Ovary (tissue), 9 donors: ENCODE measurements around the gene KMT2D. TPM values are rescaled to one million over a fixed set of nuclear protein-coding genes. Genes with fewer than 3 reads are reported as not detected.

Experiments used
- DNase-seq, 5 donors: peaks; one replicate each; pipeline ENCODE4 v3.0.0-alpha.2; 2019 to 2020
- H3K27ac ChIP-seq, 2 donors: fragments of 200-600 bp; one replicate each; pipeline versions ENCODE4 v1.5.1 to v1.8.0; 2019 to 2022
- H3K27me3 ChIP-seq: fragments of 200-600 bp; one replicate; pipeline ENCODE4 v1.8.0; 2022
- H3K36me3 ChIP-seq: fragments of 200-600 bp; sonication (generic); one replicate; pipeline ENCODE4 v1.5.1; 2019
- H3K4me1 ChIP-seq: one replicate; pipeline ENCODE4 v1.8.1; 2013; ENCODE audit warnings: mild to moderate bottlenecking, moderate library complexity; ENCODE audit not compliant: insufficient read depth
- H3K4me3 ChIP-seq: fragments of 200-600 bp; sonication (generic); one replicate; pipeline ENCODE4 v1.5.1; 2017
- H3K9me3 ChIP-seq, 2 donors: fragments of 200-600 bp in 1 of 2; sonication (generic) in 1 of 2; one replicate each; pipeline versions ENCODE4 v1.5.1 to v1.8.1; 2013 to 2019; ENCODE audit warnings: mild to moderate bottlenecking in 1 of 2, moderate library complexity in 1 of 2
- EP300 ChIP-seq: sonication (generic); formaldehyde crosslinking; IDR thresholded peaks from one replicate; pipeline ENCODE4 v1.6.1; 2017; ENCODE audit warnings: antibody characterized with exemption
- POLR2A ChIP-seq: fragments of 450-650 bp; IDR thresholded peaks from one replicate; pipeline ENCODE4 v1.6.1; 2017; ENCODE audit warnings: antibody characterized with exemption, mild to moderate bottlenecking, moderate library complexity
- WGBS, 3 donors: extraction: QIAGEN DNeasy Blood & Tissue Kit in 1 of 3; methylation state at CpG; one replicate each; pipeline versions ENCODE4 v1.1.5 to v1.1.7; 2013 to 2017; 5-methylcytosine and 5-hydroxymethylcytosine counted together
- intact Hi-C, 4 donors: fragments of 100-400 bp; cut with DNase I; formaldehyde crosslinking; loops; one replicate each; pipeline versions ENCODE4 v1.11.0 to v1.15.1; 2022 to 2023
- polyA plus RNA-seq, 2 donors: library from polyadenylated mRNA; stranded (reverse); fragments of 200-250 nt in 1 of 2; fragments of 350-450 nt in 1 of 2; fragmentation: Illumina TruSeq in 1 of 2; extraction: RNeasy Lipid Tissue Mini Kit (QIAGEN cat#74804) in 1 of 2; gene quantifications; one replicate each; pipeline ENCODE4 v1.2.3, GENCODE V29; 2013 to 2014
- total RNA-seq, 7 donors: library from RNA; depleted of rRNA in 2 of 7; stranded (reverse); fragments of >200 nt in 2 of 7; fragmentation: NEBNext Ultra II Directional in 3 of 7; extraction: Animal tissue kit (Norgen Biotek cat#: 25700) in 3 of 7; gene quantifications; one replicate each; pipeline versions ENCODE4 v1.1.0 to v1.2.4, GENCODE V29; 2016 to 2023
- TF ChIP-seq, protein P1 (sequence below), 3 donors: fragments of 450-650 bp in 2 of 3; fragments of 200-600 bp in 1 of 3; IDR thresholded peaks; one replicate each; pipeline versions ENCODE4 v1.5.1 to v1.8.0; 2016 to 2022; ENCODE audit warnings: antibody characterized with exemption in 3 of 3, mild to moderate bottlenecking in 1 of 3
- donor health status: DM: no; HTN: no; CAD: no; lungs with moderate emphysema.
- donor health status: DM: no; HTN: no; CAD: no.
- donor health status: Bipolar disorder and iron deficiency.
- donor health status: DM: yes; HTN: yes; CAD: no.
- donor health status: DM: no; HTN: no; CAD: no.
- donor health status: DM: yes; HTN: yes; CAD: no.

Gene KMT2D
- total and polyA plus RNA-seq, 9 donors, result 28.3 to 97.0 (median 77.8) TPM

DNA sequence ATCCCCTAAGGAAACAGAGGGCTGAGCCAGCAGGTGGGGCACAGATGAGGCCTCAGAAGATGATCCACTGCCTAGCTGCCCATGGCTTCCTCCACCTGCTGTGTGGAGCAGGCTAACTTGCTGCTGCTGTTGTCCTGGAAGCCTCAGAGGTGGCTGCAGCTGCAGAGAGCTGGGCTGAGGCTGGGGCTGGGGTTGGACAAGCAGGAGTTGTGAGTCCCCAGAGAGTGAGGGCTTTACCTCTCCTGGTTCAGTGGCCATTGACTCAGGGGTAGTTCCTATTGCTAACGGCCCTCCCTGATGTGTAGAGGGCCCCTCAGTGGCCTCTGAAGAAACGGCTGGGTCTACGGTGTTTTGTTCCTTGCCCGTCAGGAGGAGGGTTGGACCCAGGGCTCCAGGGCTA, 28.3 kb downstream of the KMT2D start:
- Histone ChIP-seq H3K4me3 (no peak overlapping the region), H3K9me3 (no peaks in the 10 kb centered on the region), H3K27me3 (no peaks in the 10 kb centered on the region), H3K36me3 (no peaks in the 10 kb centered on the region), H3K4me1 (no peaks in the 10 kb centered on the region), H3K27ac (no peak overlapping the region)
- 63 to 77% (median 66%) methylated on average over 4 of the region's 4 CpGs for WGBS, 3 donors
- TF ChIP-seq EP300, result no peak
- TF ChIP-seq, protein P1, sequence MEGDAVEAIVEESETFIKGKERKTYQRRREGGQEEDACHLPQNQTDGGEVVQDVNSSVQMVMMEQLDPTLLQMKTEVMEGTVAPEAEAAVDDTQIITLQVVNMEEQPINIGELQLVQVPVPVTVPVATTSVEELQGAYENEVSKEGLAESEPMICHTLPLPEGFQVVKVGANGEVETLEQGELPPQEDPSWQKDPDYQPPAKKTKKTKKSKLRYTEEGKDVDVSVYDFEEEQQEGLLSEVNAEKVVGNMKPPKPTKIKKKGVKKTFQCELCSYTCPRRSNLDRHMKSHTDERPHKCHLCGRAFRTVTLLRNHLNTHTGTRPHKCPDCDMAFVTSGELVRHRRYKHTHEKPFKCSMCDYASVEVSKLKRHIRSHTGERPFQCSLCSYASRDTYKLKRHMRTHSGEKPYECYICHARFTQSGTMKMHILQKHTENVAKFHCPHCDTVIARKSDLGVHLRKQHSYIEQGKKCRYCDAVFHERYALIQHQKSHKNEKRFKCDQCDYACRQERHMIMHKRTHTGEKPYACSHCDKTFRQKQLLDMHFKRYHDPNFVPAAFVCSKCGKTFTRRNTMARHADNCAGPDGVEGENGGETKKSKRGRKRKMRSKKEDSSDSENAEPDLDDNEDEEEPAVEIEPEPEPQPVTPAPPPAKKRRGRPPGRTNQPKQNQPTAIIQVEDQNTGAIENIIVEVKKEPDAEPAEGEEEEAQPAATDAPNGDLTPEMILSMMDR (IDR thresholded peaks at IDR 0.05), result no peak
- no peak for TF ChIP-seq POLR2A
- no peak for DNase-seq
- intact Hi-C loops, result no loop called here

DNA sequence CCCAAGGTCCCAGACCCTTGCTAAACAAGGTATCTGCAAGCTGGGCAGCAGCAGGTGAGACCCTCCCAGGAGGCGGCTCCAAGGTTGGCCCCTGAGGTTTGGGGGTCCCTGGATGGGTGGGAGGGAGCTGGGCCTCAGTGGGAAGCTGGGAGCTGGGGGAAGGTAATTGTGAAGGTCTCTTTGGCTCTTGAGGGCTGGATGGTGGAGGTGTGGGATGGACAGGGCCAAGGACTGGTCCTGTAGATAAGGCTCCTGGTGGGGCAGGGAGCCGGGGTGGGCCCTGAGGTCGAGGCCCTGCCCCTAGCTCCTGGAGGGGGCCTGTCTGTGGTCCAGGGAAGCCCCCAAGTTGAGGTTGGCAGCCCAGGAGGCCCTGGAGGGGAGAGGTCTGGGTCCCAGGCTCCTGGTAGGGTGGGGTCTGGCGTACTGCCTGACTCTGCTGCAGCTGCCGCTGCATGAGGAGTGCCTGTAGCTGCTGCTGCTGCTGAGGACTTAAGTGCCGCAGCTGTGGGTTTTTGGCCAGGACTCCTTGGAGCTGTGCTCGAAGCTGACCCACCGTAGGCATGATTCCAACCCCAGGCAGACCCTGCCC, 28.9 kb downstream of the KMT2D start:
- intact Hi-C loops, result no loop called here
- Histone ChIP-seq H3K36me3 (no peaks in the 10 kb centered on the region), H3K9me3 (no peaks in the 10 kb centered on the region), H3K4me1 (no peaks in the 10 kb centered on the region), H3K27me3 (no peaks in the 10 kb centered on the region), H3K27ac (no peak overlapping the region), H3K4me3 (no peak overlapping the region)
- WGBS, 3 donors, result 75 to 84% (median 80%) methylated on average over 7 to 8 of the region's 8 CpGs
- DNase-seq, result peak in 1 of 5 donors; percentile 24
- TF ChIP-seq, protein P1 (IDR thresholded peaks at IDR 0.05), result no peak
- TF ChIP-seq EP300 (no peak), POLR2A (no peak)

DNA sequence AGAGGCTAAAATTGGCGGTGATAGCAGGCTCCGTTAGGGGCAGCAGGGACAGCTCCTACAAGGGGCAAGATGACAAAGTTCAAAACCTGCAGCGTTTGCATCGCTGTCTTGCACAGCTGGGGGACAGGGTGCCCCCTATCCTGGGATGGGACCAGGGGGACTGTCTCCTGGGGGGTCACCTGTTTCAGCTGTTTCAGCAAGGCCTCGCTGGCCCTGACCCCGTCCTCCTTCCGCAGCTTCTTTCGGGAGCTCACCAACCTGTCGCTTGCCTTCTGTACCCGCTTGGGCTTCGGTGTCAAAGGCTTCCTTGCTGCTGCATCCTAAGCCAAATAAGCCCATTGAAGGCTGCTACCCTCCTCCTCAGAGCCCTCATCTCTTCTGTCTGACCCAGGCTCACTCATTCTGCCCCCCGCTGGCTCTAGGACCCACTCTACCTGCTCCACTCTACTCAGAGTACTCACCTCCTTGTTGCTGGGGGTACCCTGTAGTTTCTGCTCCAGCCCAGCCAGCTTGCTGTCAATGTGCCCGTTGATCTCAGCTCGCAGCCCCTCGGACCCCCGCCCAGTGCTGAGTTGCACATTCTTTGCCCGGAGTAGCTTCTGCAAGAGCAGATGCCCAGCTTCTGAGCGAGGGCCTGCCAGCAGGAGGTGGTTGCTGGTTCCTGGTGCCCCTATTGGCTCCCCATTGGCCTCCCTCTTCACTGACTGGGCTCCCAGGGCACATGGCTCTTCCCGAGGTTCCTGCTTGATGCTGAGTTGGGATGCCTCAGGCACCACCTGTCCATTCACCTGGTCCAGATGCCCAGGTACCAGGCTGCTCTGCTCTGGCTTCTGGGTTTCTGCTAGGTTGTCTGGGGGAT, 29.7 kb downstream of the KMT2D start:
- H3K27me3 ChIP-seq, result no peaks in the 10 kb centered on the region
- H3K4me3 ChIP-seq, result no peak overlapping the region
- no peaks in the 10 kb centered on the region for H3K4me1 ChIP-seq
- H3K27ac ChIP-seq, result no peak overlapping the region
- intact Hi-C loops, result no loop called here
- 92 to 96% (median 92%) methylated on average over 19 of the region's 19 CpGs for WGBS, 3 donors
- peak in 1 of 5 donors; percentile 20 for DNase-seq
- TF ChIP-seq EP300 (no peak), POLR2A (no peak)
- TF ChIP-seq, protein P1 (IDR thresholded peaks at IDR 0.05), result no peak
- H3K36me3 ChIP-seq, result no peaks in the 10 kb centered on the region
- H3K9me3 ChIP-seq, result no peaks in the 10 kb centered on the region

DNA sequence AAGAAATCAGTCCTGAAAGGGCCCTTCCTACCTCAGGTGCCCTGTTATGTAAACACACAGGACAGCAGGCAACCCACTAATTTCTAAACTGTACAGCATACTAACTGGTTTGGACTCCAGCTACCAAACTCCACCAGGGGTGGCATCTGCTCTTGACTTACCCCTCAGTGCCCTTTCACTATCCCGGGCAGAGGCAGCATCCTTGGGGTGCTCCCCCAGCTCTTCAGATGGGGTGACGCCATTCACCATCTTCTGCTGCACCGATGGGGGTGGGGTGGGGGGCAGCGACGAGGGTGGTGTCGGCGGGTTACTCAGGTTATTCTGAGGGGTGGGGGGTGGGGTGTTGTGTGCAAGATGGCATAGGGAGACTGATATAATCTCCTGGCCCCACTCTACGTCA, 30.5 kb downstream of the KMT2D start:
- intact Hi-C loops, result no loop called here
- Histone ChIP-seq H3K27me3 (no peaks in the 10 kb centered on the region), H3K27ac (no peak overlapping the region), H3K4me3 (no peak overlapping the region), H3K4me1 (no peaks in the 10 kb centered on the region), H3K9me3 (no peaks in the 10 kb centered on the region), H3K36me3 (no peaks in the 10 kb centered on the region)
- no peak for DNase-seq
- WGBS, 3 donors, result 87 to 89% (median 89%) methylated on average over 8 of the region's 8 CpGs
- TF ChIP-seq, protein P1 (IDR thresholded peaks at IDR 0.05), result no peak
- no peak for TF ChIP-seq POLR2A
- no peak for TF ChIP-seq EP300
